ENCODE data around the gene GRIA2. TPM values are rescaled to one million over a fixed set of nuclear protein-coding genes. Genes with fewer than 3 reads are reported as not detected.

GRIA2 gene
- total and polyA plus RNA-seq, 2 experiments from 2014 or later = not detected

DNA sequence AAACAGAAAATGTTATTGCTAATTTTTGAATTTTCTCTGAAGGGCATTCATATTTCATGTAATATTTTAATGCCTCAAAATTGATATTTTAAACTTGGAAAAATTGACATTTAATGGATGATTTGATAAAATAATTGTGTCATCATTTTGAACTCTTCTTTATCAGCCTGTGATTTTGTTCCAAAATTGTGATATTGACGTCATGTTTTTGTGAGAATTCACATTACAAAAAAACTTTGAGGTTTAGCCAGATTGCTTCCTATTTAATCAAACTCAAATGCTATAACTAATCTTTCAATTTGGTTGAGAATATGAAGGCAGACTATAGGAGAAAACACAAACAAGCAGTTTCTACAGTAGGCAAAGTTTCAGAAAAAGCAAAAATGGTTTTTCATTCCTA, 137.4 kb downstream of the GRIA2 start:
- H3K9ac ChIP-seq = no peak overlapping the region
- 0 out of 2 replicates have a peak, but pooled peaks cover 3% of the 10 kb centered on the region for H3K9me2 ChIP-seq (ENCODE audit: insufficient read depth)
- no peaks in the 10 kb centered on the region for H3K4me1 ChIP-seq (ENCODE audit: insufficient read depth)
- H4K20me1 ChIP-seq (ENCODE audit: insufficient read depth) = no peaks in the 10 kb centered on the region
- H3K4me2 ChIP-seq (ENCODE audit: unreplicated experiment) = no peak overlapping the region
- H3F3A ChIP-seq (ENCODE audit: insufficient read depth) = no peaks in the 10 kb centered on the region
- no peak overlapping the region for H3K27ac ChIP-seq
- H3K36me3 ChIP-seq (ENCODE audit: low read depth) = no peaks in the 10 kb centered on the region
- no peak overlapping the region for H2AFZ ChIP-seq
- no peaks in the 10 kb centered on the region for H3K79me2 ChIP-seq (ENCODE audit: insufficient read depth)
- 26 to 33% methylated on average over 1 of the region's 1 CpG for WGBS, 2 experiments (ENCODE audit: low coverage in 1 of 2, low lambda C conversion rate in 2 of 2, missing lambda C conversion rate in 2 of 2)
- DNase-seq = no peak
- in situ Hi-C loops (cut with MboI) = no loop called here
- no peaks in the 10 kb centered on the region for H3K9me3 ChIP-seq (ENCODE audit: low read depth)
- TF ChIP-seq EZH2phosphoT487 (IDR thresholded peaks at IDR 0.05; ENCODE audit: insufficient read depth, low read depth) (no peak), EZH2 (IDR thresholded peaks at IDR 0.05; ENCODE audit: insufficient read depth, poor library complexity, severe bottlenecking) (no peak)
- H3K27me3 ChIP-seq (replicated peaks; ENCODE audit: insufficient read depth) = no peaks in the 10 kb centered on the region
- no peak overlapping the region for H3K4me3 ChIP-seq

DNA sequence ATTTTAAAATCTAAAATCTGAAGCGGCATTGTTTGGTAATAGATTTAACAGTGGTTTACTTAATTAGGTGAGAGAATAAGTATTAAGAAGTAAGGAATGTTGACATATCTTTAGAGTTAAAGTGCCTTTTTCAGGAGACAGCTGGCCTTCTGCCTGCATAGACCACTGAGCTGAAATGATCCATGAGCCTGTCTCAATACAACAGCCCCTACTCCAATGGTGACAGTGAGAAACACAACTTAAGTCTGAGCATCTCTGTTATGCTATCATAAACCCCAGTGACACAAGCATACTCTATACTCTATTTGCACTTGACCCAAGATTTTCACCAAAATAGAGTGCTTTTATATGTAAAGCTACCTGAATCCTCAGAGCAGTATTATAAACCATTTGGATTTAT, 137.9 kb downstream of the GRIA2 start:
- WGBS, 2 experiments (ENCODE audit: low coverage in 1 of 2, low lambda C conversion rate in 2 of 2, missing lambda C conversion rate in 2 of 2) = 17 to 38% methylated on average over 1 of the region's 1 CpG
- in situ Hi-C loops (cut with MboI) = no loop called here

GRCh38 chr4:157358851-157359250, 138.3 kb downstream of the GRIA2 start:
- Histone ChIP-seq H3K36me3 (ENCODE audit: low read depth) (no peaks in the 10 kb centered on the region), H3K9ac (no peak overlapping the region), H3K4me2 (ENCODE audit: unreplicated experiment) (no peak overlapping the region), H3K4me1 (ENCODE audit: insufficient read depth) (no peaks in the 10 kb centered on the region), H3K27ac (no peak overlapping the region), H3K79me2 (ENCODE audit: insufficient read depth) (no peaks in the 10 kb centered on the region), H3K9me2 (ENCODE audit: insufficient read depth) (0 out of 2 replicates have a peak, but pooled peaks cover 3% of the 10 kb centered on the region), H4K20me1 (ENCODE audit: insufficient read depth) (no peaks in the 10 kb centered on the region), H3K27me3 (replicated peaks; ENCODE audit: insufficient read depth) (no peaks in the 10 kb centered on the region), H3K9me3 (ENCODE audit: low read depth) (no peaks in the 10 kb centered on the region), H3F3A (ENCODE audit: insufficient read depth) (no peaks in the 10 kb centered on the region), H3K4me3 (no peak overlapping the region), H2AFZ (no peak overlapping the region)
- 18 to 31% methylated on average over 1 of the region's 1 CpG for WGBS, 2 experiments (ENCODE audit: low coverage in 1 of 2, low lambda C conversion rate in 2 of 2, missing lambda C conversion rate in 2 of 2)
- in situ Hi-C loops (cut with MboI) = no loop called here
- no peak for TF ChIP-seq EZH2phosphoT487 (IDR thresholded peaks at IDR 0.05; ENCODE audit: insufficient read depth, low read depth)
- no peak for TF ChIP-seq EZH2 (IDR thresholded peaks at IDR 0.05; ENCODE audit: insufficient read depth, poor library complexity, severe bottlenecking)
- no peak for DNase-seq

More for the DNA sequence above, 137.9 kb downstream of the GRIA2 start:
- H3F3A ChIP-seq (ENCODE audit: insufficient read depth) = no peaks in the 10 kb centered on the region
- H3K9me3 ChIP-seq (ENCODE audit: low read depth) = no peaks in the 10 kb centered on the region
- 0 out of 2 replicates have a peak, but pooled peaks cover 3% of the 10 kb centered on the region for H3K9me2 ChIP-seq (ENCODE audit: insufficient read depth)
- H3K4me3 ChIP-seq = no peak overlapping the region
- no peaks in the 10 kb centered on the region for H3K36me3 ChIP-seq (ENCODE audit: low read depth)
- H3K4me1 ChIP-seq (ENCODE audit: insufficient read depth) = no peaks in the 10 kb centered on the region
- no peaks in the 10 kb centered on the region for H3K27me3 ChIP-seq (replicated peaks; ENCODE audit: insufficient read depth)
- no peak for DNase-seq
- H3K79me2 ChIP-seq (ENCODE audit: insufficient read depth) = no peaks in the 10 kb centered on the region
- H3K27ac ChIP-seq = no peak overlapping the region
- TF ChIP-seq EZH2phosphoT487 (IDR thresholded peaks at IDR 0.05; ENCODE audit: insufficient read depth, low read depth) = no peak
- TF ChIP-seq EZH2 (IDR thresholded peaks at IDR 0.05; ENCODE audit: insufficient read depth, poor library complexity, severe bottlenecking) = no peak
- H3K4me2 ChIP-seq (ENCODE audit: unreplicated experiment) = no peak overlapping the region
- H2AFZ ChIP-seq = no peak overlapping the region
- H3K9ac ChIP-seq = no peak overlapping the region
- H4K20me1 ChIP-seq (ENCODE audit: insufficient read depth) = no peaks in the 10 kb centered on the region

GRCh38 chr4:157363360-157363759, 142.8 kb downstream of the GRIA2 start:
- 6% methylated on average over 4 of the region's 4 CpGs for WGBS, 2 experiments (ENCODE audit: low coverage in 1 of 2, low lambda C conversion rate in 2 of 2, missing lambda C conversion rate in 2 of 2)
- no peaks in the 10 kb centered on the region for H3F3A ChIP-seq (ENCODE audit: insufficient read depth)
- no peaks in the 10 kb centered on the region for H3K36me3 ChIP-seq (ENCODE audit: low read depth)
- H3K4me1 ChIP-seq (ENCODE audit: insufficient read depth) = no peaks in the 10 kb centered on the region
- no peak overlapping the region for H3K4me3 ChIP-seq
- no peak overlapping the region for H3K27ac ChIP-seq
- no peaks in the 10 kb centered on the region for H3K9me3 ChIP-seq (ENCODE audit: low read depth)
- no peaks in the 10 kb centered on the region for H3K27me3 ChIP-seq (replicated peaks; ENCODE audit: insufficient read depth)
- H3K4me2 ChIP-seq (ENCODE audit: unreplicated experiment) = no peak overlapping the region
- H2AFZ ChIP-seq = no peak overlapping the region
- H3K9me2 ChIP-seq (ENCODE audit: insufficient read depth) = no peaks in the 10 kb centered on the region
- no peak overlapping the region for H3K9ac ChIP-seq
- no peak for TF ChIP-seq EZH2phosphoT487 (IDR thresholded peaks at IDR 0.05; ENCODE audit: insufficient read depth, low read depth)
- TF ChIP-seq EZH2 (IDR thresholded peaks at IDR 0.05; ENCODE audit: insufficient read depth, poor library complexity, severe bottlenecking) = no peak
- in situ Hi-C loops (cut with MboI) = no loop called here
- H3K79me2 ChIP-seq (ENCODE audit: insufficient read depth) = no peaks in the 10 kb centered on the region
- no peak for DNase-seq
- H4K20me1 ChIP-seq (ENCODE audit: insufficient read depth) = no peaks in the 10 kb centered on the region

DNA sequence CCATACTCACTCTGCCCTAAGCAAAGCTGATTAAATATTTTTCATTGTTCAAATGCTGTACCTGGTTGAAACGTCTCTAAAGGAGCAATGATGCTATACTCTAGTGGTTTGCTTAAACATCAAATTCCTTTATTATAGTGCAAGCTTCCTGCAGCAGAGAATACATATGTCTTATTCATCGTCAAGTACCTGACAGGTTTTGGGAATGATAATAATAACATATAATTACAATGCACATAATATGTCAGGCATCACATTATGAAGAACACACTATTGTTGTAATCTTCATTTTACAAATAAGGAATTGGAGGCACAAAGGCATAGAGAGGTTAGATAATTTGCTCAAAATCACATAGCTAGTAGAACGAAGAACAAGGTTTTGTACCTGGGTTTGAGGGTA, 151.6 kb downstream of the GRIA2 start:
- no peak overlapping the region for H3K4me2 ChIP-seq (ENCODE audit: unreplicated experiment)
- H3K9ac ChIP-seq = no peak overlapping the region
- H3K27ac ChIP-seq = no peak overlapping the region
- in situ Hi-C loops (cut with MboI) = no loop called here
- no peak for DNase-seq
- no peaks in the 10 kb centered on the region for H3K9me3 ChIP-seq (ENCODE audit: low read depth)
- no peaks in the 10 kb centered on the region for H3K9me2 ChIP-seq (ENCODE audit: insufficient read depth)
- H4K20me1 ChIP-seq (ENCODE audit: insufficient read depth) = no peaks in the 10 kb centered on the region
- WGBS, 2 experiments (ENCODE audit: low coverage in 1 of 2, low lambda C conversion rate in 2 of 2, missing lambda C conversion rate in 2 of 2) = 45% methylated on average over 3 of the region's 3 CpGs
- TF ChIP-seq EZH2 (IDR thresholded peaks at IDR 0.05; ENCODE audit: insufficient read depth, poor library complexity, severe bottlenecking) (no peak), EZH2phosphoT487 (IDR thresholded peaks at IDR 0.05; ENCODE audit: insufficient read depth, low read depth) (no peak)
- no peak overlapping the region for H3K4me3 ChIP-seq
- no peaks in the 10 kb centered on the region for H3F3A ChIP-seq (ENCODE audit: insufficient read depth)
- no peaks in the 10 kb centered on the region for H3K27me3 ChIP-seq (replicated peaks; ENCODE audit: insufficient read depth)
- no peak overlapping the region for H2AFZ ChIP-seq
- no peaks in the 10 kb centered on the region for H3K36me3 ChIP-seq (ENCODE audit: low read depth)
- H3K4me1 ChIP-seq (ENCODE audit: insufficient read depth) = no peaks in the 10 kb centered on the region
- no peaks in the 10 kb centered on the region for H3K79me2 ChIP-seq (ENCODE audit: insufficient read depth)
